HG03025 (cell line): Measurements from ENCODE around the gene DENND2A.
"Not testable (repeated sequence)": the region's sequence is repeated elsewhere in the genome, so short reads cannot be mapped to it uniquely, and the experiment has no call there.

Experiments
- ATAC-seq: cut with Tn5 transposase; IDR thresholded peaks from one replicate; pipeline ENCODE4 v1.9.1; 2021; ENCODE audit warnings: mild to moderate bottlenecking, moderate library complexity; ENCODE audit not compliant: unreplicated experiment, low FRiP score

The DENND2A gene

DNA sequence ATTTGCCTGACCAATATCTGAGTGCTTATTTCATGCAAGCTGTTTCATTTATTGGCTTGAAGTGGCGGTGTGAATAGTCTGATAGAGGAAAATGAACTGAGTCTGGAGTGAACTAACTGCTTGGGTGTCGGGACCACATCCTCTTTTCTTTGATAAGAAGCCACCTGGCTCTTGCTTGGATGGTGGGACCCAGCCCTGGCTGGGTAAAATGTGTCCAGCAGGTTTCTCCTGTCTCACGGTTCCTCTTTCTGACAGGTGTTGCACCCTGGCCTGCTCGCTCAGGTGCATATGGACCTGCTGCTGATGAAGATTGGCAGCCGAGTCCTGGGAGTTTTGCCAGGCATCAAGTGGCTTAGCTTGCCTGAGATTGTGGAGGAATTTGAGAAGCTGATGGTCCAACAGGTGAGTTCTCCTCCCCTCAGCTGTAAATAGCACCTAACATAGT is 33.8 kb upstream of the DENND2A start:
- ATAC-seq: peak; percentile 40

DNA sequence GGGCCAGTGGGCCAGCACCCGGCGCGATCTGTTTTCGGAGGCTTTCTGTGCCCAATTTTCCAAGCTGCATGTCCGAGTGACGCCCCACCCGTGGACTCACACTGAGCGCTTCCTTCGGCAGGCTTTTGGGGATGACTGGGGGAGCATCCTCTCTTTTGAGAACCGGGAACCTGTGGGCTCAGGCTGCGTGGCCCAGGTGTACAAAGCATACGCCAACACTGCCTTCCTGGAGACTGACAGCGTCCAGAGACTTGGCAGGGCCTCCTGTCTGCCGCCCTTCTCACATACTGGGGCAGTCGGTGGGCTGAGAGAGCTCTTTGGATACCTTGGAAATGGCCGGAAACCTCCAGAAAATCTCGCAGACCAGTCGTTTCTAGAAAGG is 33.2 kb upstream of the DENND2A start:
- ATAC-seq: no peak

DNA sequence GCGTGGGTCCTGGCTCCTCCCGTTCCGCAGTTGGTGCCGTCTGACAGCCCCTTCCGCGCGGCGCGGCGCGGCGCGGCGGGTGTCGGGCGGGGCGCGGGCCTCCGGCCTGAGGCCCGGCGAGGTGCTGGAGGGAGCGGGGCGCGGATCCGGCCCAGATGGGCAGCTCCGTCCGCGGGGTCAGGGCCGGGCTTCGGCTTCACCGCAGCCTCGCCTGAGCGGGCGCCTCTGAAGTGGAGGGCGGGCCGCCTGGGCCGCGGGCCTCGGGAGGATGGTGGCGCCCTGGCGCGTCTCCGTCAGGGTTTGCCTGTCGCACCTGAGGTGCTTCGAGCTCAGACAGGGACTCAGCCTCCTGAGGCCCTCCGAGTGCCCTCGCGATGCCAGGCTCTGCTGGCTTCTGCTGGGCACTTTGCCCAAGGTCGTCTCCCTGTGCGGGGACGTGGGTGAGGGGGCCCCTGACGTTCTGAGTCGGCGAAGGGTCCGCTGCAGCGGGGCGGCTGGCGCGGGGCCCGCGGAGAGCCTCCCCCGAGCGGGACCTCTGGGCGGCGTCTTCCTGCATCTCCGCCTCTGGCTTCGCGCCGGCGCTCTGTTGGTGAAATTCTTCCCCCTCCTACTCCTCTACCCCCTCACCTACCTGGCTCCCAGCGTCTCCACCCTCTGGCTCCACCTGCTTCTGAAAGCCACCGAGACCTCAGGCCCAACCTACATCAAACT is 32.6 kb upstream of the DENND2A start:
- peak; percentile 37 for ATAC-seq

DNA sequence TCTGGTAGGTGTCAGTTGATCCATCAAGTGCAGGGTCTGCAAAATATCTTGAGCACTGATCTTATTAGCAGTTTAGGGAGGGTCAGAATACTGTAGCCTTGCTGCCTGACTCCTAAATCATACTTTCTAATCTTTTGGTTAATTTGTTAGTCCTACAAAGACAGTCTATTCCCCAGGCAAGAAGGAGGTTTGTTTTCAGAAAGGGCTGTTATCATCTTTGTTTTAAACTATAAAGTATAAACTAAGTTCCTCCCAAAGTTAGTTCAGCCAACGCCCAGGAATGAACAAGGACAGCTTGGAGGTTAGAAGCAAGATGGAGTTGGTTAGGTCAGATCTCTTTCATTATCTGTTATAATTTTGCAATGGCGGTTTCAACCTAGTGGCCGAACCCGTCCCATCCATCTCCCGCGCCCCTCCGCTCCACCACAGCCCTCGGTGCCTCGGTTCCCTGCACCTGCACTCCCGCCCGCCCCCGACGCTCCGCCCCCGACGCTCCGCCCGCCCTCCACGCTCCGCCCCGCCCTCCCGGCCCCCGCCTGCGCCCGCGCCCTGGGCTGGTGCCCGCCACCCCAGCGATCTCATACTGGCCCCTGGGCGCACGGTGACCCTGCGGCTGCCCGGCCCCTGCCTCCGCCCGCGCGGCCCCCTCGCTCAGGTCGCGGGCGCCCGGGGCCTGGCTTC is 31.9 kb upstream of the DENND2A start, which contains the start of gene ADCK2:
ADCK2 (plus strand) TSS at position 564 of the 681 bp plus-strand sequence. CDS start 386 bp downstream, outside the sequence.
- peak; percentile 32 for ATAC-seq

DNA sequence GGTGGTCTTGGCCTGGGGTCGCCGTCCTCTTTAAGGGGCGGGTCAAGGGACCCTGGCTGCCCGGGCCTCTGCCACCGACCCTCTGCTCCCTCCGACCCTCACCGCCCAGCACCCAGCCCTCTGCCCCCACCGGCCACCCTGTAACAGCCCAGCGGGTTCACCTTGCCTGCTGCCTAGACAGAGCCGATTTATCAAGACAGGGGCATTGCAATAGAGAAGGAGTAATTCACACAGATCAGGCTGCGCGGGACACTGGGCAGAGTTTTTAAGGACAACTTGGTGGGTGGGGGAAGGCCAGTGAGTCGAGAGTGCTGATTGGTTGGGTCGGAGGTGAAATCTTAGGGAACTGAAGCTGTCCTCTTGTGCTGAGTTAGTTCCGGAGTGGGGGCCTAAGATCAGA is 31.4 kb upstream of the DENND2A start:
- ATAC-seq: no peak

GRCh38 chr7:140670343-140670935 is 29.8 kb upstream of the DENND2A start:
- ATAC-seq: no peak

DNA sequence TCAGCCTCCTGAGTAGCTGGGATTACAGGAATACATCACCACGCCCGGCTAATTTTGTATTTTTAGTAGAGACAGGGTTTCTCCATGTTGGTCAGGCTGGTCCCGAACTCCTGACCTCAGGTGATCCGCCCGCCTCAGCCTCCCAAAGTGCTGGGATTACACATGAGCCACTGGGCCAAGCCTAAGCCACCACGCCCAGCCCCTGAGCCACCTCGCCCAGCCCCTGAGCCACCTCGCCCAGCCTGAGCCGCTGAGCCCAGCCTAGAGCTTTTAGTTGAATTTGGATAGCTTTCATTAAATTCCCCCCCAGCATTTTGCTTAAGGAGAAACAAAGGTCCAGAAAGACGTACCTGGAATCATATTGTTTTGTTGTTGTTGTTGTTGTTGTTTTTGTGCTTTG is 29.2 kb upstream of the DENND2A start:
- not testable (repeated sequence) for ATAC-seq

GRCh38 chr7:140669352-140669751 is 28.7 kb upstream of the DENND2A start:
- no peak for ATAC-seq

DNA sequence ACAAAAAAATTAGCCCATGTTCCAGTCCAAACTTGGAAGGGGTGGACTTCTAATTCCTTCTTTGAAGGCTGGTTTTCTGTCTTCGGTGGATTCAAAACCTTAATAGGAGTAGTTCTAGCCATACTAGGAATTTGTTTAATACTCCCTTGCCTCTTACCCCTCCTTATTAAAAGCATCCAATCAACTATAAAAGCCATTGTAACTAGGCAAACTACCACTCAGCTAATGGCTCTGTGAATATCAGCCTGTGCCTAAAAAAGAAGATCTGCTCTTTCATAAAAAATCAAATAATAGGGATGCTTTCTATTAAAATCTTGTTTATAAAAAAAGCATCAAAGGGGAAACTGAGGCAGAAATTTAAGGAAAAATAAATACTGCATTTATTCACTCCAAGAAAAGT is 28.0 kb upstream of the DENND2A start:
- no peak for ATAC-seq

GRCh38 chr7:140667476-140667875 is 26.9 kb upstream of the DENND2A start:
- no peak for ATAC-seq

- ATAC-seq: not testable (repeated sequence)
Observed at GRCh38 chr7:140662938-140663337, 22.3 kb upstream of the DENND2A start.

DNA sequence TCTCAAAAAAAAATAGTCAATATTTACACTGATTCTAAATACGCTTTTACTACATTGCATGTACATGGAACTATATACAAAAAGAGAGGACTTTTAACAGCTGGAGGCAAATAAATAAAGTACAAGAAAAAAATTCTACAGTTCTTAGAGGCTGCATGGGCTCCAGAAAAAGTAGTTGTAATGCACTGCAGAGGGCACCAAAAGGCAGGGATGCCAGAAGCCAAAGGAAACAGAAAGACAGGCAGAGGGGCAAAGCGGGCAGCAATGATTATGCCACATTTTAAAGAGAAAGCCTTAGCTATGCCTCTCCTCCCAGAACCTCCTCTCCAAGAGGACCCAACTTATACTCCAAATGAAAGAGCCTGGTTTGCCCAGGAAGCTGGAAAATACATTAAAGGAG is 20.5 kb upstream of the DENND2A start:
- ATAC-seq: no peak

DNA sequence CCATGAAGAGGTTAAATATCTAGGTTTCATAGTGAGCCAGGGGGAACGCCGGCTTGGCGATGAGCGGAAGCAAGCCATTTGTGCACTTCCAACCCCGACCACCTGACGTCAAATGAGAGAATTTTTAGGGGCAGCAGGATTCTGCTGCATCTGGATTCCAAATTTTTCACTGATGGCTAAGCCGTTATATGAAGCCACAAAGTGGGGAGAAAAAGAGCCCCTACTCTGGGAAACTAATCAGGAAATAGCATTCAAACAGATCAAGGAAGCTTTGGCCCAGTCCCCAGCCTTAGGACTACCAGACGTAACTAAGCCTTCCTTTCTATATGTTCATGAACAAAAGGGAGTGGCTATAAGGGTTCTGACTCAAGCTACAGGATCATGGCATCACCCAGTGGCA is 19.2 kb upstream of the DENND2A start:
- no peak for ATAC-seq

- ATAC-seq: no peak
Observed at GRCh38 chr7:140657891-140658290, 17.3 kb upstream of the DENND2A start.

- ATAC-seq: peak; percentile 55
Observed at GRCh38 chr7:140656548-140657515, 16.2 kb upstream of the DENND2A start.

GRCh38 chr7:140655511-140656408 is 15.1 kb upstream of the DENND2A start:
- no peak for ATAC-seq

GRCh38 chr7:140654661-140655060 is 14.0 kb upstream of the DENND2A start:
- ATAC-seq: no peak

- no peak for ATAC-seq
Observed at GRCh38 chr7:140654109-140654387, 13.4 kb upstream of the DENND2A start.

GRCh38 chr7:140653319-140654108 is 12.9 kb upstream of the DENND2A start:
- no peak for ATAC-seq
